PFSK-1 (cell line): ENCODE results near the gene TEX2.

Source experiments
- FOXP2 ChIP-seq: optimal IDR thresholded peaks from 2 replicates; pipeline ENCODE3; 2011; ENCODE audit warnings: borderline replicate concordance, control low read depth, inconsistent platforms; ENCODE audit not compliant: insufficient read depth; ENCODE audit errors: extremely low read length, extremely low read depth
- POLR2AphosphoS5 ChIP-seq: IDR thresholded peaks from 2 replicates; pipeline ENCODE4 v1.6.1; 2012; ENCODE audit warnings: low read depth, mild to moderate bottlenecking, control low read depth, low read length, moderate library complexity
- SIN3A ChIP-seq: IDR thresholded peaks from 2 replicates; pipeline ENCODE4 v1.6.1; 2012; ENCODE audit warnings: mild to moderate bottlenecking, low read length, moderate library complexity, borderline replicate concordance; ENCODE audit not compliant: insufficient read depth
- TAF1 ChIP-seq: IDR thresholded peaks from 2 replicates; pipeline ENCODE4 v1.6.1; 2012; ENCODE audit warnings: low read length, control low read depth, borderline replicate concordance; ENCODE audit not compliant: insufficient read depth
- TF ChIP-seq, protein P1 (sequence below), 2 experiments: IDR thresholded peaks; 2 replicates each; pipeline versions ENCODE4 v1.6.1 to v1.8.0; 2011 to 2012; ENCODE audit warnings: low read depth in 2 of 2, low read length in 2 of 2, control low read depth in 1 of 2, inconsistent platforms in 1 of 2, mild to moderate bottlenecking in 1 of 2, moderate library complexity in 1 of 2; ENCODE audit not compliant: insufficient read depth in 1 of 2

The TEX2 gene

DNA sequence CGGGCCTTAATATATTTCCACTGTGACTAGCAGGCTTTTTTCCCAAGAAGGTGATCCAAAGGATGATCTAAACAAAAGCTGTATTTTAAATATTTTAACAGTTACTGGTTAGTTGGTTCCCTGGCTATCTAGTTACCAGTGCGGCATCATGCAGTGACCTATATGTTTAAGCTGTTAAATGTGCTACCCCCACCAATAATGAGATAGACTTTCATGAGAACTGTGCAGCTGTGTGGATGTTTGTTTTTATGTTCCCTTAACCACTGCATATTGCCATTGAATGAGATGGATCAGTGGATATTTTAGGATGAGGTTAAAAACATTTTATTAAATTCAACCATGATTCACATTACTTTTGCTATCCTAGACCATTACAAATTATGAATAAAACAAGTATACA is 150.1 kb downstream of the TEX2 start:
- no peak for TF ChIP-seq SIN3A
- TF ChIP-seq, protein P1, sequence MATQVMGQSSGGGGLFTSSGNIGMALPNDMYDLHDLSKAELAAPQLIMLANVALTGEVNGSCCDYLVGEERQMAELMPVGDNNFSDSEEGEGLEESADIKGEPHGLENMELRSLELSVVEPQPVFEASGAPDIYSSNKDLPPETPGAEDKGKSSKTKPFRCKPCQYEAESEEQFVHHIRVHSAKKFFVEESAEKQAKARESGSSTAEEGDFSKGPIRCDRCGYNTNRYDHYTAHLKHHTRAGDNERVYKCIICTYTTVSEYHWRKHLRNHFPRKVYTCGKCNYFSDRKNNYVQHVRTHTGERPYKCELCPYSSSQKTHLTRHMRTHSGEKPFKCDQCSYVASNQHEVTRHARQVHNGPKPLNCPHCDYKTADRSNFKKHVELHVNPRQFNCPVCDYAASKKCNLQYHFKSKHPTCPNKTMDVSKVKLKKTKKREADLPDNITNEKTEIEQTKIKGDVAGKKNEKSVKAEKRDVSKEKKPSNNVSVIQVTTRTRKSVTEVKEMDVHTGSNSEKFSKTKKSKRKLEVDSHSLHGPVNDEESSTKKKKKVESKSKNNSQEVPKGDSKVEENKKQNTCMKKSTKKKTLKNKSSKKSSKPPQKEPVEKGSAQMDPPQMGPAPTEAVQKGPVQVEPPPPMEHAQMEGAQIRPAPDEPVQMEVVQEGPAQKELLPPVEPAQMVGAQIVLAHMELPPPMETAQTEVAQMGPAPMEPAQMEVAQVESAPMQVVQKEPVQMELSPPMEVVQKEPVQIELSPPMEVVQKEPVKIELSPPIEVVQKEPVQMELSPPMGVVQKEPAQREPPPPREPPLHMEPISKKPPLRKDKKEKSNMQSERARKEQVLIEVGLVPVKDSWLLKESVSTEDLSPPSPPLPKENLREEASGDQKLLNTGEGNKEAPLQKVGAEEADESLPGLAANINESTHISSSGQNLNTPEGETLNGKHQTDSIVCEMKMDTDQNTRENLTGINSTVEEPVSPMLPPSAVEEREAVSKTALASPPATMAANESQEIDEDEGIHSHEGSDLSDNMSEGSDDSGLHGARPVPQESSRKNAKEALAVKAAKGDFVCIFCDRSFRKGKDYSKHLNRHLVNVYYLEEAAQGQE (IDR thresholded peaks at IDR 0.05; ENCODE audit: insufficient read depth in 1 of 2, low read depth in 2 of 2, low read length in 2 of 2) = no peak
- no peak for TF ChIP-seq FOXP2

DNA sequence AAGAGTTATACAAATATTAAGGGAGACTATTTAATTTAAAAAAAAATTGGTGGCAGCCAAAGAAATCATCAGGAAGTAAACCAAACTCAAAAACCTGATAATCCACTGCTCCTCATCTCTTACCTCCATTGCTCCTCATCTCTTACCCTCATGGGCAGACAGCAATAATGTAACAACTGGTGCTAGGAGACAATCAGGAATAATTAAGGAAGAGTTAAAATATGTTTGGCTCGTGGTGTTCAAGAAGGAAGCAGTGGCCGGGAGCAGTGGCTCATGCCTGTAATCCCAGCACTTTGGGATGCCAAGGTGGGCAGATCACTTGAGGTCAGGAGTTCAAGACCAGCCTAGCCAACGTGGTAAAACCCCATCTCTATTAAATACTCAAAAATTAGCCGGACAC is 151.2 kb downstream of the TEX2 start:
- no peak for TF ChIP-seq SIN3A
- TF ChIP-seq, protein P1 (IDR thresholded peaks at IDR 0.05; ENCODE audit: insufficient read depth in 1 of 2, low read depth in 2 of 2, low read length in 2 of 2) = no peak
- no peak for TF ChIP-seq FOXP2
- no peak for TF ChIP-seq POLR2AphosphoS5
- no peak for TF ChIP-seq TAF1

DNA sequence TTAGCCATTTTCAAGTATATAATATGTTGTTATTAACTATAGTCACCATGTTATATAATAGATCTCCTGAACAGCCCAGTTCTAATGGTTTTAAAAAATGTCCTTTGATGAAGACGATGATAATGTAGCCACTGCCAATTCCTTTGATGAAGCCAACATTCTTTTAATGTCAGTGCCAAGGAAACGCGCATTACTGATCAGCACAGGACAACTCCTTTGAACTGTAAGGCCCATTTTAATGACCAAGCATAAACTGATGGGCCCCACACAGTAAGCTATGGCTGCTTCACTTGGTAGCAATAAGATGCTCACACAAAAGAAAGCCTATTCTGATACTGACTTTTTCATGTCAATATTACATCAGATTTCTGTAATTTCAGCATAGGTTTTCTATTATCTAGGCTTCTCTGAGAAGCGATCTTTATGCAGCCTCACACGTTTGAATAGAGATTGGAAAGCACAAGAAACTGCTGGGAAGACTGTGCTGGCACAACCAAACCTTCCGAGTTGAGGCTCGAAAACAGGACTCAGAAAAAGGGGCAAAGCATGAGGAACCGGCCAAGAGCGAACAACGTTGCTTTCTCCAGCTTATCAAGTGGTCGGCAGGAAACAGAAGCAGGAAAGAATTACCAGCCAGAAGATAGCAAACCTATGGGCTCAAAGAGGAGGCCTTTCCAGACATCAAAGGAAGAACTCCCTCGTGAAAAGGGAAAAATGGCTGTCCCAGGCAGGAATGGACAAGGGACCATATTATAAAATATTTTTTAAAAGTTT is 152.5 kb downstream of the TEX2 start:
- TF ChIP-seq POLR2AphosphoS5 (no peak), SIN3A (no peak), TAF1 (no peak), FOXP2 (no peak)
- TF ChIP-seq, protein P1 (IDR thresholded peaks at IDR 0.05; ENCODE audit: insufficient read depth in 1 of 2, low read depth in 2 of 2, low read length in 2 of 2) = no peak

DNA sequence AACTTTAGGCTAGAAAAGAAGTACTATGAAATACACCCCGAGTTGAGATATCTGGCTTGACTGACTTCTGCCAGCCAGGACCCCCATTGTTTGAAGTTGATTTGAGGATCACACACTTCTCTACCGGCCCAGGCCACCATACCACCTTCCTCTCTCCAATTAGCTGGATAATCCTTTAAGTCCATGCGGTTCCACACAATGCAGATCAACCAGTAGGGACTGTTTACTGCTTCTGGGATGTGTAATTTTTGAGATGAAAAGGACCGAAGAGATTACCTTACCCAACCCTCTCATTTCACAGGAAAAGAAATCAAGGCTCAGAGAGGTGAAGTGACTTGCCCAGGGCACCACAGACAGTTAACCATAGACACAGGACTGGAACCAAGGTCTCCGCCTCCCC is 153.7 kb downstream of the TEX2 start:
- TF ChIP-seq POLR2AphosphoS5 = no peak
- TF ChIP-seq, protein P1 (IDR thresholded peaks at IDR 0.05; ENCODE audit: insufficient read depth in 1 of 2, low read depth in 2 of 2, low read length in 2 of 2) = no peak
- no peak for TF ChIP-seq FOXP2
- TF ChIP-seq SIN3A = no peak
- no peak for TF ChIP-seq TAF1
